ENCODE measurements around the gene ANKS1A.

DNA sequence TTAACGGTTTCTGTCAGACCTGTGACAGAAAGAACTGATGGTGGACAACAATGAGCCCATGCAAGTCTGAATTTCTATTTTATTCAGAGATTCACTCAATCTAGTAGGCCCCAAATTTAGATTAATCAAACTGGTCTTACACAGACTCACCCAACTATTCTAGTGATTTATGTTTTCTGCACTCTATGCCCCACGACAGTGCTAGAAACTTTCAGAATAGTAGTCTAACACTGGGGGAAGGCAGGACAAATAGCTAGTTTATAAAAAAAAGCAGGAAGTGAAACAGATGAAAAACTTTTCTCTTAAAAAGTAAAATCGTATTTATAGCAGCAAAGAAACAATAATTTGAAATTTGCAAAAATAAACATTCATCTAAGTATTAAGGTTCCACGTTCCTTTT lies 247.1 kb downstream of the ANKS1A start:
- no peak for TF ChIP-seq EZH2phosphoT487 (IDR thresholded peaks at IDR 0.05; ENCODE audit: insufficient read depth, low read depth)
- no peak for TF ChIP-seq EZH2 (IDR thresholded peaks at IDR 0.05; ENCODE audit: insufficient read depth, poor library complexity, severe bottlenecking)
